Right lung (tissue), 5 donors: ENCODE results near the gene POC5. TPM values are rescaled to one million over a fixed set of nuclear protein-coding genes. Genes with fewer than 3 reads are reported as not detected.
"Not testable (repeated sequence)": the region's sequence is repeated elsewhere in the genome, so short reads cannot be mapped to it uniquely, and the experiment has no call there.

ENCODE experiments used
- DNase-seq, 2 donors: peaks; one replicate each; pipeline ENCODE4 v3.0.0-alpha.2; 2013
- polyA plus RNA-seq, 5 donors: library from polyadenylated mRNA; unstranded; fragments of 120-200 nt; gene quantifications; one replicate each; pipeline versions ENCODE4 v1.2.1 to v1.2.3, GENCODE V29; 2013; ENCODE audit warnings: inconsistent platforms in 1 of 5, low replicate concordance in 1 of 5; ENCODE audit not compliant: insufficient read length in 5 of 5, insufficient read depth in 1 of 5

Gene POC5
- polyA plus RNA-seq, 5 donors = 17.3 to 23.7 (median 20.3) TPM

DNA sequence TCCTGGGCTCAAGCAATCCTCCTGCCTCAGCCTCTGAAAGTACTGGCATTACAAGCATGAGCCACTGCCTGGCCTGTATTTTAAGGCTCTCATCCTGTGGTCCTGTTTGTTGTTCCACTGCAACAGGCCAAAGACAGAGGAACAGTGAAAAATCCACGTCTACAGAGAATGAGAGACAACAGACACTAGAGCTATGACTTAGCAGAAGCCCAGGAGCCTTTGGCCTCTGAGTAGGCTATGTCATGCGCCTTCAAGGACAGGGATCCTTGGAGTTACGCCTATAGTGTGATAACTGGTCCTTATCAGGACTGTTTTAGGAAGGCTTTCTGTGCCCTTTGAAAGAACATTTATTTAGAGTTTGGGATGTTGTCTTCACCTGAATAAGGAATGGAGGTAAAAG is 10.5 kb downstream of the POC5 start:
- no peak for DNase-seq

DNA sequence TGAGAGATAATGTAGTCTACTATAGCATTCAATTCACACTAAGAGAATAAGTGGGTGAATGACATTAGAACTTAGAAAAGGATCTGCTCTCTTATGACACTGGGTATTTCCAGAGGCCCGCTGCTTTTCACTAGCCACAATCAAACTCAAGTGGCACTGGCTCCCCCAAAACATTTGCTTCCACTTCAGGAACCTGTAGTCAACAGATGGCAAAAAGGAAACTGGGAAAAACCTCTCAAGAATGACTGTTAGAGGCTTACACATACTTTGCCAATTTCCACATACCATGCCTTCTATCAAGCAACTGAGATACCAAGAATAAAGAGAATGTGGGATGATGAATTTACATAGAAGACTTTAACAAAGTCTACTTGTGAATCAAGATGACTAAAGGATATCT is 11.2 kb downstream of the POC5 start:
- DNase-seq = no peak

GRCh38 chr5:75701856-75702255 is 15.4 kb downstream of the POC5 start:
- DNase-seq = no peak

DNA sequence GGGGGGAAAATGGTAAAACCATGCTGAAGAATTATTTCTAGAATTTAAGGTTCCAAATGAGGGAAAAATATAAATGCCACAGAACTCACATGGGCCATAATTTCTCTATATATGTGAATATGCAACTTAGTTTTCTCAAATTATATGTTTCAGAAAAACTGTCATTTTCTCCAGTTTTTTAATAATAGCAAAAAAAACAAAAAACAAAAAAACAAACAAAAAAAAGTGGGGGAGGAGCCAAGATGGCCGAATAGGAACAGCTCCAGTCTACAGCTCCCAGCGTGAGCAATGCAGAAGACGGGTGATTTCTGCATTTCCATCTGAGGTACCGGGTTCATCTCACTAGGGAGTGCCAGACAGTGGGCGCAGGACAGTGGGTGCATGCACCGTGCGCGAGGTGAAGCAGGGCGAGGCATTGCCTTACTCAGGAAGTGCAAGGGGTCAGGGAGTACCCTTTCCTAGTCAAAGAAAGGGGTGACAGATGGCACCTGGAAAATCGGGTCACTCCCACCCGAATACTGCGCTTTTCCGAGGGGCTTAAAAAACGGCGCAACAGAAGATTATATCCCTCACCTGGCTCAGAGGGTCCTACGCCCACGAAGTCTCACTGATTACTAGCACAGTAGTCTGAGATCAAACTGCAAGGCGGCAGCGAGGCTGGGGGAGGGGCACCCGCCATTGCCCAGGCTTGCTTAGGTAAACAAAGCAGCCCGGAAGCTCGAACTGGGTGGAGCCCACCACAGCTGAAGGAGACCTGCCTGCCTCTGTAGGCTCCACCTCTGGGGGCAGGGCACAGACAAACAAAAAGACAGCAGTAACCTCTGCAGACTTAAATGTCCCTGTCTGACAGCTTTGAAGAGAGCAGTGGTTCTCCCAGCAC is 21.5 kb downstream of the POC5 start:
- not testable (repeated sequence) for DNase-seq

DNA sequence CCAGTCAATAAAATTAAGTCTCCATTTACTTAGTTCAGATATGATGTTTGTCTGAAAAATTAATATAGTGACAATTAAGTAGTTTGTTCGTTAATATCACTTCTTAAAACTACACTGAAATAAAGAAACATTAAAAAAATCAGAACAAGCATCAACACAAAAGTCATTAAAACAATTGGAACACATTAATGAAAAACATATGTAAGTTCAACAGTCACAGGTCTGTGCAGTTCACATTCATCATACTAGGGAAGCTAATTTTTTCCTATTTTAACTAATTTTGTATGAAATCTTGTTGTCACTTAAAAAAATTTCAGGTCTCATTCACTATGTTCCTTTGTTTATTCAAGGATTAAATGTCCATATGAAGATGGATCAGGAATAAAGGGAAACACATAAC is 22.5 kb downstream of the POC5 start:
- no peak for DNase-seq

- DNase-seq = no peak
Observed at GRCh38 chr5:75690669-75691068, 26.6 kb downstream of the POC5 start.

GRCh38 chr5:75686480-75686879 is 30.8 kb downstream of the POC5 start:
- no peak for DNase-seq

- no peak for DNase-seq
Observed at GRCh38 chr5:75685141-75685540, 32.1 kb downstream of the POC5 start.

DNA sequence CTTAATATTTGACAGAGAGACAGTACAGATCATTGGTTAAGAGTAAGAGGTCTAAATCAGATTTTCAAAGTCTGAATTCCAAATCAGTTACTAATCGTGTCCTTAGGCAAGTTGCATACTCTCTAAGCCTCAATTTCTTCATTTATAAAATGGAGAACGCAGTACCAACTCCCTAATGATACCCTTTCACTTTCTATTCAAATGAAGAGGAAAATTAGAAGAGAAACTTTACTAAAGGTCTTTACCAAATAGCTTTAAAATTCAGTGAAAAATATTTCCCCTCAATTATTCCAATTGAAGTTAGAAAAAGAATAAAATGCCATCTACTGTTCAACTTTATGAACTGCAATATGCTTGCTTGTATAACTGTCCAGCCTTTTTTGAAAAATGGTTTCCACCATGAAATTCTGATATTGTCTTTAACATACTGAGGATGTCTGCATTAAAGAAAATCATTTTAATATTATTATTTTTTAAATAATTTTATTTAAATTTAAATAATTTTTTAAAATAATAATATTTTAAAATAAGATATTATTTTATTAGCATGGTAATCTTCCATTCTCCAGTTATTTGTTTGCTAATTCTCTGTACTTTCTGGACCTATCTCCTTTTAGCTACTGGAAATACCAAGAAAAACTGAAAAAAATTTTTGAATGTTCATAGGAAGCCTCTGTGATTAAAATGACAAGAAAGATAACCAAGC is 36.0 kb downstream of the POC5 start:
- peak; percentile 23 to 42 for DNase-seq

DNA sequence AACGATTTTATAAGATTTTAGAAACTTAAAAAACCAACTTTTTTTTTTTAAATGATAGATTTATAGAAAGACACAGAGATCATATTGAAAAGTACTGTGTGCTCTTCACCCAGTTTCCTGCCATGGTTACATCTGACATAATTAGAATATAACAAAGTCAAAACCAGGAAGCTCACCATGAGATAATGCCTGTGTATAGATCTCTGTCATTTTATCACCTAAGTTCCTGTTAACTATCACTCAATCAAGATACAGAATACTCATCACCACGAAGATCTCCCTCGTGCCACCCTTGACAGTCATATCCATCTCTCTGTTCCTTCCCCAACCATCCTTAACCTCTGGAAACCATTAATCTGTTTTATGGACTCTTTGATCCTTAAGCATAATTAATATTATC is 39.1 kb downstream of the POC5 start:
- DNase-seq = no peak

DNA sequence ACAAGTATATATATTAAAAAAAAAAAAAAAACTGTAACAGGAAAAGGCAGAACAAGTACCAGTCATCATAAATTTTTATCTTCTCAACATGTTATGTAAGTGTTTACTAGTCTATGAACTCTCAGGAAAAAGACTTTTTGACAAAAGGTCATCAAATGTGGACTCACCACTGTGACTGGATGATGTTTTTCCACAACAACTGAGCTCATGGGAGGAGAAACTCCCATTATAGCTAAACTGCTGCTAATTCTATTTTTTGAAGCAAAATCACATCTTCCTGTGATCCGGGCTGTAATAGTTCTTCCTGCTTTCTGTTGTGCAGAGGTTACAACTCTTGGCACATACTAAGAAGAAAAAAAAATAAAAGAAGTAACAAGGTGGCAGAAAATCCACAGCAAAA is 39.6 kb downstream of the POC5 start:
- DNase-seq = no peak

- no peak for DNase-seq
Observed at GRCh38 chr5:75675783-75676182, 41.5 kb downstream of the POC5 start.

- DNase-seq = peak in 1 of 2 donors; percentile 12
Observed at GRCh38 chr5:75672616-75673015, 44.6 kb downstream of the POC5 start.

DNA sequence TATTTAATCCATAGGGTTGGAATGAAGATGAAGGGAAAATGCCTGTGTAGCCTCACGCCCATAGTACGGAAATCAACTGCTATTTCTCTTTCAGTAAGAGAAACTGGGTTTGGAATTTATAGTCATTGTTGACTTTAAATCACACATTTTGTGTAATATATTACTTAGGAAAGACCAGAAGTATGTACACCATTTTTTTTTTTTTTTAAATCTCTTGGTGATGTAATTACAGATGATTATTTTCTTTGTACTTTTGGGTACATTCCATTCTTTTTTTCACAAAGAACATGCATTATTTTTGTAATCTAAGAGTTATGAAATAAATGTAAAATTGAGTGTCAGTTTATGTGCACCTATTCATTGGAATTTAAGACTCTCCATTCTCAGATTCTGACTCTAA is 45.7 kb downstream of the POC5 start:
- DNase-seq = no peak

GRCh38 chr5:75670577-75670976 is 46.7 kb downstream of the POC5 start:
- no peak for DNase-seq

GRCh38 chr5:75668977-75669689 is 48.1 kb downstream of the POC5 start:
- DNase-seq = no peak

- DNase-seq = no peak
Observed at GRCh38 chr5:75668445-75668844, 48.8 kb downstream of the POC5 start.

- DNase-seq = no peak
Observed at GRCh38 chr5:75667586-75667985, 49.7 kb downstream of the POC5 start.

- DNase-seq = no peak
Observed at GRCh38 chr5:75666801-75667200, 50.4 kb downstream of the POC5 start.

- DNase-seq = no peak
Observed at GRCh38 chr5:75664979-75665378, 52.3 kb downstream of the POC5 start.

GRCh38 chr5:75663579-75664284 is 53.5 kb downstream of the POC5 start:
- DNase-seq = no peak

DNA sequence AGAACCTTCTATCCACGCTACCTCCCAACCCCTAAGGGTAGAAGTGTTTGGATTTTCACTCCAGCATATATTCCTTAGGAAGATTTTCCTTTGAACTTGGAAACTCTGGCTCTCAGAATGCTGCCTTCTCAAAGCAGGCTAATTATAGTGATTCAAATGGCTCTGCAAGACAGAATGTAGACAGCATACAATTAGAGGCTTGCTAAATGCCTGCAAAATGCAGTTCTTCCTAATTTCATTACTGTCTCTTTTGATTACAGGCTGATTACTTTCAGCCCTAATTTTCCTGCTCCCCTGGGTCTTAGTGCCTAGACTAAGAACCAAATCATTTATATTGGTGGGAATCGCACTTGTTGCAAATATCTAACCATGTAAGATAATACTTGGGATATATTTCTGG is 55.2 kb downstream of the POC5 start:
- no peak for DNase-seq
